GM12873 (cell line): ENCODE data around the gene DRC7.

ENCODE experiments used
- TF ChIP-seq, protein P1 (sequence below): IDR thresholded peaks from 2 replicates; pipeline ENCODE4 v1.5.1; 2012; ENCODE audit warnings: low read depth, mild to moderate bottlenecking, moderate library complexity, low read length, control low read depth; ENCODE audit not compliant: insufficient read depth; ENCODE audit errors: missing control alignments

Gene DRC7

GRCh38 chr16:57736419-57737351 lies 42.1 kb downstream of the DRC7 start:
- TF ChIP-seq, protein P1, sequence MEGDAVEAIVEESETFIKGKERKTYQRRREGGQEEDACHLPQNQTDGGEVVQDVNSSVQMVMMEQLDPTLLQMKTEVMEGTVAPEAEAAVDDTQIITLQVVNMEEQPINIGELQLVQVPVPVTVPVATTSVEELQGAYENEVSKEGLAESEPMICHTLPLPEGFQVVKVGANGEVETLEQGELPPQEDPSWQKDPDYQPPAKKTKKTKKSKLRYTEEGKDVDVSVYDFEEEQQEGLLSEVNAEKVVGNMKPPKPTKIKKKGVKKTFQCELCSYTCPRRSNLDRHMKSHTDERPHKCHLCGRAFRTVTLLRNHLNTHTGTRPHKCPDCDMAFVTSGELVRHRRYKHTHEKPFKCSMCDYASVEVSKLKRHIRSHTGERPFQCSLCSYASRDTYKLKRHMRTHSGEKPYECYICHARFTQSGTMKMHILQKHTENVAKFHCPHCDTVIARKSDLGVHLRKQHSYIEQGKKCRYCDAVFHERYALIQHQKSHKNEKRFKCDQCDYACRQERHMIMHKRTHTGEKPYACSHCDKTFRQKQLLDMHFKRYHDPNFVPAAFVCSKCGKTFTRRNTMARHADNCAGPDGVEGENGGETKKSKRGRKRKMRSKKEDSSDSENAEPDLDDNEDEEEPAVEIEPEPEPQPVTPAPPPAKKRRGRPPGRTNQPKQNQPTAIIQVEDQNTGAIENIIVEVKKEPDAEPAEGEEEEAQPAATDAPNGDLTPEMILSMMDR = no peak

GRCh38 chr16:57738844-57739243 lies 44.2 kb downstream of the DRC7 start:
- TF ChIP-seq, protein P1 = no peak

- TF ChIP-seq, protein P1 = no peak
Observed at GRCh38 chr16:57739756-57740422, 45.3 kb downstream of the DRC7 start.

DNA sequence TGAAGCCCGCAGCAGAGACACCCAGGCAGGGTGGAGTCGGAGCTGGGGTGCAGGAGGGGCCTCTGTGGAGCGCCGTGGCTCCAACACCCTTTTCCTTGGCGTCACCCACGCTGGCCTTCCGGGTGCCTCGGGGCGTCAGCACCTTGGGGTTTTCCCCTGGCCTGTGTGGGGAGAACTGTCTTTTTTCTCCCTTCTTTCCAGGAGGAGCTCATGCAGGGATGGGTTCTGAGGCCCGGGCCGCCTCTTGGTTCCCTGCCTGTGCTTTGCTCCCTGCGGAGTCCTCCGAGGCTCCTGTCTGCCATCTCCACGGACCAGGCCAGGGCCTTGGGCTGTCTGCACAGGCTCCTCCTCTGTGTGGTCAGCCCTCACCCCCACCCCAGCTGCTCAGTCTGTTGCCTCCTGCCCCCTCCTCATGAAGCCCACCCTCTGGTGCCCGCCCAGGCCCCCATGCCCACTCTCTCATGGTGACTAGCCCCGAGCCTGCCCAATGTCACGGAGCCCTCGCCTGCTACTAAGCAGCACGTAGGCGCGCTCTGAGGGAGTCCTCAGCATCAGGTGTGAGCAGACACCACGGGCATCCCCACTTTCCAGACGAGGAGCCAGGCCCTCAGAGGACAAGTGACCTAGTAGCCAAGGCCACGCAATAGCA lies 45.9 kb downstream of the DRC7 start:
- TF ChIP-seq, protein P1 = no peak

- TF ChIP-seq, protein P1 = no peak
Observed at GRCh38 chr16:57741660-57742191, 47.1 kb downstream of the DRC7 start.

DNA sequence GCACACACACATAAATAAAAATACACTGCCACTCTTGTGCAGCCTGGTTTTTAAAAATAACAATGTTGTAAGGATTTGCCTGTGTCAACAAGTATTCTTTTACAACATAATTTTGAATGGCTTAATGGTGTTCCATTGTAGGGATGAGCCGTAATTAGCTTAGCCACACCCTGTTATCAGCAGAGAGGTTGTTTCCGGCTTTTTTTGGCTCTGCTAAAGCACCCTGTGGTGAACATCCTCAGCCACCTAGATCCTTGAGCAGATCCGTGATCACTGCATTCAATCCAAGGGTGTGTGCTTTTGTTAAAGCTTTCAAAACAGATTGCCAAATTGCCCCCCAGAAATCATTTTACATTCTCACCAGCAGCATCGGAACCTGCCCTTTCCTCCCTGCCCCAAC lies 47.9 kb downstream of the DRC7 start:
- TF ChIP-seq, protein P1 = no peak

DNA sequence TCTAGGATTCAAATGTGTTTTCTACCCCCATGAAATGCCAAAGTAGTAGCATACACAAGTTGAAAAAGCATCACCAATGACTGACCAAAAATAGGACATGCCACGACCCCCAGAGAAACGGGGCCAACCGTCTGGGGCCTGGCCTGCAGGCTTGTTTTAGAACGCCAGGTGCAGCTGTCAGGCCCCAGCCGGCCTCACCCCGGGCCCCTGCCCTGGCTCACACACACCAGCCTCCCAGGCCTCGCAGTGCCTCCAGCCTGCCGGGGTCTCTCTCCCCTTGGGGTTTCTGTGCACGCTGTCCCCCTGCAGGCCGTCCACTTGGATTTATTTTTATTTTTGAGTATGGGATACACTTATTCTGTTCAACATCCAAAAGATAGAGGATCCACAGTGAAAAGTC lies 48.9 kb downstream of the DRC7 start:
- TF ChIP-seq, protein P1 = no peak
